DMS153 treated with DMSO at 0.1 percent for 48 hours (cell line): ENCODE measurements around the gene RASSF4.

Experiments used
- DNase-seq: peaks from one replicate; lab custom pipeline; 2025; ENCODE audit not compliant: unreplicated experiment; lab: John Stamatoyannopoulos, UW

RASSF4 gene

DNA sequence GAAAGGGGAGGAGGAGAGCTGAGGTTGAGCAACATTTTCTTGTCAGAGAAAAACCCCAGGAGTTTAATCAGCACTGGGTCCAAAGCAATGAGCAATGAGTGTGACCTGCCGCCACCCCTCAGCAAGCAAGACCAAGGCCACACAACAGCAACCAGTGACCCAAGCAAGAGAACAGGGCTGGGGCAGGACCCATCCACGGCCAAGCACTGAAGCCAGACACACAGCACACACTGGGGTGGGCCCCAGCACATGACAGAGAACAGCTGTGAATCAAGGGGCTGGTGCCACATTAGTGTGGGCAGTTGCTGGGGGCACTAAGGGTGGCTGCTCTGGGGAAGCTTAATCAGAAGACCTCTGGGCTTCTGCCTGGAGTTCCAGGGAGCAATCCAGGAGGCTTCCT is 32.2 kb upstream of the RASSF4 start:
- DNase-seq = no peak

DNA sequence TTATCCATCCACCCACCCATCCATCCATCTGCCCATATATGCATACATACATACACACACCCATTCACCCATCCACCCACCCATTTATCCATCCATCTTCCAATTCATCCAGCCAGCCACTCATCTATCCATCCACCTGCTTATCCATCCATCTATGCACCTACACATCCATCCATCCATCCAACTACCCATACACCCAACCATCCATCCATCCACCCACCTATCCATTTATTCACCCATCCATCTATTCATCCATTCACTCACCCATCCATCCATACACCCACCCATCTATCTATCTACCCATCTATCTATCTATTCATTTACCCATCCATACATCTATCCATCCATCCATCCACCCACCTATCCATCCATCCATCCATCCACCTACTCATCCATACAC is 31.1 kb upstream of the RASSF4 start:
- no peak for DNase-seq

DNA sequence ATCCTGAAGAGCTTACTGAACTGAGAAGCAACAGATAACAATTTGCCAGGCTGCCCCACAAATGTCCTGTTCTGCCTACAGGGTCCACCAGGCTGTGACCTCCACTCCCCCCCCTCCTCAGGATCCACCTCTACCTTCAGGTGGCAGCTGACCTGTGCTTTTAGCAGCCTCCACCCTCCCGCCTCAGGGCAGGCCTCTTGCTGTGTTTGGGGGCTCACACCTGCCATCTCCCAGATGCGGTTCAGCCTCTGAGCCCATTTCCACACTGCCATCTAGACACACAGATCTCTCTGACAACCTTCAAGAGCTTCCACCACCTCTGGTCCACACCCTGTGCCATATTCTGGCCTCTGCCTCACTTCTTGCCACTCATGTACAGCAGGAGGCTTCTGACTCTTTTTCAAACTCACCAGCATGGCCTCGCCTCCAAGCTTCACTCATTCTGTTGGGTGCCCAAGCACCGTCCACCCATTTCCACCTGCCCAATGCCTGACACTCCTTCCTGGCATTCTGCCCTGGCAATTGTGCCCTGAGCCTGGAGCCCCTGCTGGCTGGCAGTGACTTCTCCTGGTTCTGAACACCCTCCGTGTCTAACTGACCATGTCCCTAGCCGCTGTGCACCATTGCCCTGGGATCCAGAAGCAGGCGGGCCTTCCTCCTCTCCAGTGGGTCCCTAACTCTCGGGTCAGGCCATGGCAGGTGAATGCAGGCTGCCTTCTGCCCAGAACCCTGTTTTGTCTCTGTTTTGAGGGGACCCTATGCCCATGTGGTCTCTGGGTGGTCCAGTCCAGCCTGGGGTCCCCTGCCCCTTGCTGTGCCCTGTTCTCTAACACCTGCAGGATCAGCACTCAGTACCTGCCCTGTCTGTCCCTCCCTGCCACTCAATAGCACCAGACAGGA is 30.0 kb upstream of the RASSF4 start:
- no peak for DNase-seq

DNA sequence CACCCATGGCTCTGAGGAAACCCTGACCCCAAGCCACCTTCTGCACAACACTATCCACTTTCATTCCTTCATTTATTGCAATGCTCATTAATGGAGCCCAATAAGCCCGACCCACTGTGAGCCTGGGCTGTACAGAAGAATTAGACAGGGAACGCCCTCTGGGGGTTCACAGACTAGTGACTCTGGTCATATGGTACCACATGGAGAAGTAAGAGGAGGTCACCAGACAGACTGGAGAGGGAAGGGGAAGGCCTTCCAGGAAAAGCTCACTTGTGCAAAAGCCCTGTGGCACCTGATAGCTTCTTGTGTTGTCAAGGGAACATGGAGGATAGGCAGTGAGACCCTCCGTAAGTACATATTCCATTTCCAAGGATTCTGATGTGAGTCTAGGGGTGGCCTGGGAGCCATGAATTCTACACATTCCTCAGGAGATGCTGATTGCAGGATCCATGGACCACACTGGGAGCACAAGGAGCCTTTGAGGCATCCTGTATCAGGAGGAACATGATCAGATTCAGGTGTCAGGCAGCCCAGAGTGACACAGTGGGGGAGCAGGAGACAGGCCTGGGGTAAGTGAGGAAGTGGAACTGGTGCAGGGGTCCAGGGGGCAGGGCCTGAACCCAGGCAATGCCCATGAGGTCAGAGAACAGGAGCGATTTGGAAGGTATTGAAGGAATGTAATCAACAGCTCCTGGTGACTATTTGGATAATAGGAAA is 28.5 kb upstream of the RASSF4 start:
- no peak for DNase-seq

DNA sequence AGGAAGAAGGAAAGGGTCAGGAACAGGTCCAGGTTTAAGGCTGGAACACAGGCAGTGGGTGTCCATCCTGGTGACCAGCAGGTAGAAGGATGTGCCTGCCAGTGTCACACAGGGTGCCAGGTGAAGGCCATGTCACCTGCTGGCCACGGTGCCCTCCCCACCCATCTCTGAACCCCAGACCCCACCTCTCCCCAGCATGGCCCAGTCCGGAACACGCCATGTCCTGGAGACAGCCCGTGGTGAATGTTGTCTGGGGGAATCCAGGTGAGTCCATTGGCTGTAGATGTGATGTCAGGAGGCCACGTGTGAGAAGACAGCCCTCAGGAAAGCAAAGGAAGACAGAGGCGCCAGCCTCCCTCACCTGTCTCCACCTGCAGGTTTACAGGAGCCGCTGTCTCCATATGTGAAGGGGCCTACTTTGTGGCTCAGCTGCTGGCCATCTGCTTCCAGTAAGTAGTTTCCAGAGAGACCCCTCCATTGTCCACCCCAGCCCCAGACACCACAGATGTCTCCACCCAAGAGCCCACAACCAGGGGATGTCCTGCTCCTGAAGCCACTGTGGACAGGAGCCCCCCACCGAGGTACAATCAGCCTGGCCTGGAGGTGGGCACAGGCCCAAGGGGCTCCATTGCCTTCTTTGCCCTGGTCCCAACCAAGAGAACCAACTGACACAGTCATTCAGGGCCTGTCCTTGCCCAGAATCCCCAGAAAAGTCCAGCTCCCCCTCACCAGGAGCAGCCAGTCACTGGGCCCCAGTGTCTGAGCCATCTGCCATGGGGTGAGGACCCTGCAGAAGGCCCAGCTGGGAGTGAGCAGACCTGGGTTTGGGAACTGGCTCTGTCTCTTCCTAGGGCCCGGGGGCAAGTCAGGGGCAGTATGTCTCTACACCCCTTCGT is 27.7 kb upstream of the RASSF4 start:
- no peak for DNase-seq

DNA sequence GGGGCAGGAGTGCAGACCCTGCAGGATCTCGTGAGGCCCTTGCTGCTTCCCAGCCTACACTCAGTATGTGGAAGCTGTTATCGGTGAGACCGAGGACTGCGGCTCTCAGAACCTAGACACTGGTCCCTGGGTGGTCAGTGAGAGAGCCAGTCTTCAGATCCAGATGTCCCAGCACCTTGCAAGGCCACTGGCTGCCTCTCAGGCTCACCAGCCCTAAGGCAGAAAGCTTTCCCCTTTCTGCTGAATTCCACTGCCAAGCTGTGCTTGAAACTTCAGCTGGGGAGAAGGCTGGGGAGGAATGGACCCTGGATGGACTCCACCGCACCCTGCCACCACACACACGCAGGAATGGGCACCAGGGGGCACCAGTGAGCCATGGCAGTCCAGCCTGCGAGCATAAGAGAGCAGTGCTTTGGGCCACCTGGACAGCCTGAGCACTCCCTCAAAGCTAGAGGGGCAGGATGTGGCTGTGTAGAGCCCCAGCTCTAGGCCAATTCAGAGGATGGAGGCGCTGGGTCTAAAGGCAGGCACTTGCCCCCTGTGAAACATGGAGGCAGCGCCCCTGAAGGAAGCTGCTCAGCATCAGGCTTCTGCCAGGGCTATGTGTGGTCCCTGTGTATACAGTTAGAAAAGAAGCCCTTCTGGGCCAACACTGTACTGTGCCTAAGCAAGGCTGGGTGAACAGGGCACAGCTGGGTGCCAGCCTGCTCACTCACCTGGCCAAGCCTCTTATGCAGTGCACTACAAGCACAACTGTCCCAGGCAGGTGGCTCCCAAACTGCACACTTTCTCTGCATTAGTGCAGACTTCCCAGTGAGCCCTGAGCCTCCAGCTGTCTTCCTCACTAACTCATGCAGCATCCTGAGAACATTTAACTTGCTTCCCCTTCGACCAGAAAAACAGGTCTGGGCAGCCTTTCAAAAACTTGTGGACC is 26.8 kb upstream of the RASSF4 start:
- peak; percentile 57 for DNase-seq

DNA sequence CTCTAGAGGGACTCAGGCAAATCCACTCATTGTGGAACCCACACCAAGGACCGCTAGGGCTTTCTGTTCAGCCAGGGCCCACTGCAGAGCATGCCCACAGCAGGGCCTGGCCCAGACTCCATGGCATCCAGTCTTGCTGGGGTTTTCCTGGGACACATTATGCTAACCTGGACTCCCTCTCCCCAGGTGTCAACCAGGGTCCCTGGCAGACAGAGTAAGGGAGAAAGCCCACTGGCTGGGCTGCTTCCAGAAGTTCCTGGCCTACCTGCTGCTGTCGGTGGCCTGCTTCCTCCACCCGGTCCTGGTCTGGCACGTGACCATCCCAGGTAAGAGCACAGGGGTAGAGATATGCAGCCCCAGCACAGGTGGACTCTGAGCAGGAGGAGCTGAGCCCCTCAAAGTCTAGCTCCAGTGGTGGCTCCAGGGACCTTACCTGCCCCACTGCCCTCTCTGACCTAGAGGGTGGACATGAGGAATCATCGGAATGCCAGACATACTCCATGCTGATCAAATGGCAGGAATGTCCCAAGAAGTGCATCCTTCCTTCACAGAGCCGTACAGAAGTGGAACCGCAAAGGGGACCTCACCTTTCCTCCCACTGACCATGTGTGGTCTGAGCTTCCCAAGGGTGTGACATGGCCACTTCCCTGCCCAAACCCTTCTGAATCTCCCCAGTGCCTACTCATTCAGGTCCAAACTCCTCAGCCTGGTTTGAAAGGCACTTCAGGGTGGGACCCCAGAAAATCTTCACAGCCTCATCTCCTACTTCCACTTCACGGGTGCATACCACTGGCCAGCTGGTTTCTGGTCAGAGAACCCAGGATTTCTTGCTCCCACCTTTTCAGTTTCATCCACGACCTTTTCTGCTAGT is 25.9 kb upstream of the RASSF4 start:
- DNase-seq = no peak

DNA sequence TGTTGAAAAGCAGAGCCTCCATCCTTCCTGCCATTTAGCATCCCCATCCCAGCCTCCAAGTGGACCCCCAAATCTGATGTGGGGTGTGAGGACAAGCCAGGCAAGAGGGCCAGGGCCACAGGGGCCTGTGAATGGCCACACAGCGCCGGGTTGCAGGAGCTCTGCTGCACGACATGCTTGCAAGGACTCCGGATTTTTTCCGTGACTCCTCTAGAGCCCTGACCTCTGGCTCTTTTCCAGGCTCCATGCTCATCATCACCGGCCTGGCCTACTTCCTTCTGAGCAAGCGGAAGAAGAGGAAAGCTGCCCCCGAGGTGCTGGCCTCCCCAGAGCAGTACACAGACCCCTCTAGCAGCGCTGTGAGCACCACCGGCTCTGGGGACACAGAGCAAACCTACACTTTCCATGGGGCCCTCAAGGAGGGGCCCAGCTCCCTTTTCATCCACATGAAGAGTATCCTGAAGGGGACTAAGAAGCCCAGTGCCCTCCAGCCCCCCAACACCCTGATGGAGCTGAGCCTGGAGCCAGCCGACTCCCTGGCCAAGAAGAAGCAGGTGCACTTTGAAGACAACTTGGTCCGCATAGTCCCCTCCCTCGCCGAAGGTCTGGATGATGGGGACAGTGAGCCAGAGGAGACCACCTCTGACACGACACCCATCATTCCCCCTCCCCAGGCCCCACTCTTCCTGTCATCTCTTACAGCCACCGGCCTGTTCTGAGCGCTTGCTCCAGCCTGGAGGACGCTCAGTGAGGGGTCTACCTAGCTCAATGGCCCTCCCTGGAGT is 25.0 kb upstream of the RASSF4 start:
- DNase-seq = no peak

DNA sequence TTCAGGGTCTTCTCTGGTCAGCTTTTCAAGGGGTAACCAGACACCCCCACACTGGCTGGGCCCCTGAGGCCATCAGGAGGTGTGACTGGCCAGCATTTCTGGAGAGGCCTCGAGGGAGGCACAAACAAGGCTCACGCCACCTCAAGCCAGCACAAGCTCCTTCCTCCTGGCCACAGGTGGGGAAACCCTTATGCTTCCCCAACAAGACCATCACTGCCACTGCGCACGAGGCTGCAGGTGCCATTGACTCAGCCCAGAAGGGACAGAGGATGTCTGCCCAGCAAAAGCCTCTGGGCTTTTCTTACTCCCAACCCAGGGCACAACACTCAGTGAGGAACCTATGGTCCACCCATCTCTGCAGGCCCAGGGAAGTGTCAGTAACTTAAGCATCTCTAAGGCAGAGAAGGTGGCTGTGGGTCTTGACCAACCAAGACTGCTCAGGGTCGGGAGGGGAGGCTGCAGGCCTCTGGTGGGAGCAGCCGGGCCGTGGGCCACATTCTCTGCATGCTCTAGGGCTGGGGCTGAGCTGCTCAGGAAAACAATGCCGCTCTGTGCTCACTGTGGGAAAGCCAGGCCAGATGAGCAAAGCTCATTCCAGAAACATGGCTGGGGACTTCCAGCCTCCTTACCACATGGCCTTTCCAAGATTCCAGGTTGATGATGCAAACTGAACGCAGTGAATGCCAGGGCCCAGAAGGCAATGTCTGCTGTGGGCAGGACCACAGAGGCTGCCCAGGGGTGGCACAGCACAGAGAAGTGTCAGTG is 24.2 kb upstream of the RASSF4 start:
- DNase-seq = no peak

DNA sequence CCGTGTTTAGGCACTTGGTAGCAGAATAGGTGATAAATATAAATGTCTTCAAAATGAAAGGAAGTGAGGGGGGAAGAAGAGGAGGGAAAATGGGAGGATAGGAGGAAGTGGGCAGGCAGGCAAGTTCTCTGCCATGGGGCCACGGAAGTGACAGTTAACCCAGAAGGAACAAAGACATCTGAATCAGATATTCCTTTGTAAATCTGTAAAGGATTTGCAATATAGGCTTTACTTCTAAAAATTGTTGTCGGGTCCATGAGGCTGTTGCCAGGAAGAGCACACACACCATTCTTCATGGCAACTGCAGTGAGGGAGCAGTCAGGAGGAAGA is 23.7 kb upstream of the RASSF4 start:
- DNase-seq = no peak

DNA sequence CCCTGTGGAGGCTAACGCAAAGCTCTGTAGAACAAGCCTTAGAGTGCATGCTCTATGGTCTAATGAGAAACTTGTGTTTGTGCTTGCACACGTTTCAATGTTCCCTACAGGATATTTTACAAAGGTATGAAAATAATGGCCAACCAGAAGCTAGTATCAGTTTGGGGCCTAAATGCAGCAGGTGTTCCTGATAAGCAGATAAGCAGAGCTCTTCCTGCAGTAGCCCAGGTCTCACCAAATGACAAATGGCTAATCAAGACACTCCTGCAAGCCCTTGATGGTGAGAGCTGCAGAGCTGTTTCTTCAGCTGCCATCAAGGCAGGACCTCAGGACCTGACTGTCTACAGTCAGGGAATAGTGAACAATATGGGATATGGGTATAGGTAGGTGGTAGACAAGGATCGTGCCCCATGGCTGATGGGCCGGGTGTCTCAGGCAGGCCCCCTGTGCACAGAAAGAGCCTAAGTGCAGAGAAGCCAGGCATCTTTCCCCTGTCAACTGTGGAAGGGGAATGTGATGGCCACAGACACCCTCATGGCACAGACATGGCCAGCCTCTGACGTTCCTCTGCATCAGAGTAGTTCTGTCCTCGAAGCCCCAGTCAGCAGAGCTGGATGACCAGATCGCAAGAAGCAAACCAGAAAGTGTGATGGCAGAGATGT is 23.2 kb upstream of the RASSF4 start:
- no peak for DNase-seq

DNA sequence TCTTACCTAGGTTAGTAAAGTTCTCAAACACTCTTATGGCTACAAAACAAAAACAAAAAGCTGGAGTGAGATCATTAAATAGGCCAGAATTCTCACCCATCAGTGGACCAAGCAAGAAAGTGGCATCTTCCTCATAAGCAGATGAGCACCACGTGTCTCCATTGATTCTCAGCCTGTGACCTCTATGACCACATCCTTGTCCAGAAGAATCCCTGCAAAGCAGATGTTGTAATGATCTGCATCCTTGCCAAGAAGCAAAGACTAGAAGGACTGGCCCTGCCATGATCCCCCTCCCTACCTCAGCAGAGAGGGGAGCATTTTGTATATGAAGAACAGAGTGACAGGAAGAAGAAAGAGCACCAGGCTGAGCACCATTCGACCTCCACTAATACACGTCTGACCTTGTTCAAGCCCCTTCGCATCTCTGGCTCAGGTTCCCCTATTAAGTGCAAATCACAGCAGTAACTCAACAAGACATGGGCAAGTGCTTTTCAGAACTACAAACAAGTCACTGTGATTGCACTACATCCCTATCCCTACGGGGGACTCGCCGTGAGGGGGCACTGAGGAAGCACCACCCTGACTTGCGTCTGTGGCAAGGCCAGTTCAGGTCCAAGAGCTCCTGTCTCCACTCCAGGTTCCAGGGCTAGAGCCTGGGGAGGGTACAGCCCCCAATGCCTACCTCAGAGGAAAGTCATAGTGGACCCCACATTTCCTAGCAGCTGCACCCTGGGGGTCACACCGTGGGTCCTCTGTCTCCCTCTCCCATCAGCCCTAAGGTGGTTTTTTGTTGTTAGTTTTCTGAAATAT is 22.2 kb upstream of the RASSF4 start:
- no peak for DNase-seq

DNA sequence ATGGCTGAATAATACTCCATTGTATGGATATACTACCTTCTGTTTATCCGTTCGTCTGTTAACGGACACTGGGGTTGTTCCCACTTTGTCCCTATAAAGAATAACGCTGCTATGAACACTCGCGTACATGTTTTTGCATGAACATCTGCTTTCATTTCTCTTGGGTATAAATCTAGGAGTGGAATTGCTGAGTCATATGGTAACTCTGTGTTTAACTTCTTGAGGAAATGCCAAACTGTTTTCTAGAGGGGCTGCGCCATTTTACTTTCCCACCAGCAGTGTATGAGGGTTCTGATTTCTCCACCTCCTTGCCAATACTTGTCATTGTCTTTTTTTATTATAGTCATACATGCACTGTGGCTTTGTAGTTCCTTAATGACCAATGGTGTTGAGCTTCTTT is 20.6 kb upstream of the RASSF4 start:
- no peak for DNase-seq

DNA sequence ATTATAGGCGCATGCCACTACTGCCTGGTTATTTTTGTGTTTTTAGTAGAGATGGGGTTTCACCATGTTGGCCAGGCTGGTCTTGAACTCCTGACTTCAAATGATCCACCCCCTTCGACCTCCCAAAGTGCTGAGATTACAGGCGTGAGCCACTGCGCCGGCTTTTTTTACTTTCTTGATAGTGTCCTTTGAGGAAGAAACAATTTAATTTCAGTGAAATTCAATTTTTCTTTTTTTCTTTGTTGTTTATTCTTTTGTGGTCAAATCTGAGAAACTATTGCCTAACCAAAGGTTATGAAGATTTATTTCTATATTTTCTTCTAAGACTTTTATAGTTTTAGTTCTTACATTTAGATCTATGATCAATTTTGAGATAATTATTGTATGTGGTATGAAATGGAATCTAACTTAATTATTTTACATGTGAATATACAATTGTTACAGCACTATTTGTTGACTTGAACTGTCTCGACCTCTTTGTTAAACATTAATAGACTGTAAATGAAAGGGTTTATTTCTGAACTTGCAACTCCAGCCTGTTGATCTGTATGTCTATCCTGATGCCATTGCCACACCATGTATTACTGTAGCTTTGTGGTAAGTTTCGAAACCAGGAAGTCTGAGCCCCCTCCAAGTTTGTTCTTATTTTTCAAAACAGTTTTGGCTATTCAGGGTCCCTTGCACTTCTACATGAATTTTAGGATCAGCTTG is 19.8 kb upstream of the RASSF4 start:
- DNase-seq = no peak

DNA sequence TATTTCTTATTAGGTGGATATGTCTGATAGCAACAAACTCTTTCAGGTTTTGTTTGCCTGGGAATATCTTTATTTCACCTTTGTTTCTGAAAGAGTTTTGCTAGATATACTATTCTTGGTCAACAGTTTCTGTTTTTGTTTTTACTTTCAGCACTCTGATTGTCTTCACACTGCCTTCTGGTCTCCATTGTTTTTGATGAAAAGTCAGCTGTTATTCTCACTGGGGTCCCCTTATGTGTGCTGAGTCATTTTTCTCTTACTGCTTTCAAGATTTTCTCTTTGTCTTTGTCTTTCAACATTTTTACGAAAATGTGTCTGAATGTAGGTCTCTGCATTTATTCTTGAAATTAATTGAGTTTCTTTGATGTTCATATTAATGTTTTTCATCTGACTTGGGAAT is 15.2 kb upstream of the RASSF4 start:
- no peak for DNase-seq

DNA sequence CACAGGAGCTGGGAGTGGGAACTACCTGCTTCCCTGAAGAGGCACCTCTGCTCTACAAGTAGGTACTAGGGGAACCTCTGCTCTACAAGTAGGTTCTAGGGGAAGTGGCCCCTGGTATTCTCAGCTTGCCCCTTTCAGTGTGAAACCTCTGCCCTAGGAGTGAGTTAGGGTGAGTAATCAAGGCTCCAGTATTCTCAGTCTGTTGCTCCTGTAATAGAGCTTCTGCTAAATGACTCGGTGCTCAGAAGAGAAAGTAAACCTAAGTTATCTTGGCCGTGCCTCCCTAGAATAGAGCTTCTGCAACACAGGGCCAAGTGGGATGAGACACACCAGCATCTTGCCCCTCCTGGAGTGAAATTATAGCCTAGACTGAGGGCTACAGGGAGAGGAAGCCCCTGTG is 13.4 kb upstream of the RASSF4 start:
- no peak for DNase-seq
